ENCODE results near the gene ZCCHC17.
"Not testable (repeated sequence)": the region's sequence is repeated elsewhere in the genome, so short reads cannot be mapped to it uniquely, and the experiment has no call there.

ZCCHC17 gene

DNA sequence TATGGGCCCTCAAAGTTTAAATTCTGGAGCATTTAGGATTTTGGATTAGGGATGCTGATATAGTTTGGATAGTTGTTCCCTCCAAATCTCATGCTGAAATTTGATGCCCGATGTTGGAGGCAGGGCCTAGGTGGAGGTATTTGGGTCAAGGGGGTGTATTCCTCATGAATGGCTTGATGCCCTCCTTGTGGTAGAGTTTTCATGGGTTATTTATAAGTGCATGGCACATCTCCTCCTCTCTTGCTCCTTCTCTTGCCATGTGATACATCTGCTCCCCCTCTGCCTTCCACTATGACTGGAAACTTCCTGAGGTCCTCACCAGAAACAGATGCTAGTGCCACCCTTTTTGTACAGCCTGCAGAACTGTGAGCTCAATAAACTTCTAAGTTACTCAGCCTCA, 39.6 kb upstream of the ZCCHC17 start:
- no peak for ATAC-seq (ENCODE audit: insufficient read depth, low read depth)
- no peak for TF ChIP-seq EZH2 (IDR thresholded peaks at IDR 0.05; ENCODE audit: borderline replicate concordance, low read depth, low read length, severe bottlenecking)
- TF ChIP-seq, protein P1, sequence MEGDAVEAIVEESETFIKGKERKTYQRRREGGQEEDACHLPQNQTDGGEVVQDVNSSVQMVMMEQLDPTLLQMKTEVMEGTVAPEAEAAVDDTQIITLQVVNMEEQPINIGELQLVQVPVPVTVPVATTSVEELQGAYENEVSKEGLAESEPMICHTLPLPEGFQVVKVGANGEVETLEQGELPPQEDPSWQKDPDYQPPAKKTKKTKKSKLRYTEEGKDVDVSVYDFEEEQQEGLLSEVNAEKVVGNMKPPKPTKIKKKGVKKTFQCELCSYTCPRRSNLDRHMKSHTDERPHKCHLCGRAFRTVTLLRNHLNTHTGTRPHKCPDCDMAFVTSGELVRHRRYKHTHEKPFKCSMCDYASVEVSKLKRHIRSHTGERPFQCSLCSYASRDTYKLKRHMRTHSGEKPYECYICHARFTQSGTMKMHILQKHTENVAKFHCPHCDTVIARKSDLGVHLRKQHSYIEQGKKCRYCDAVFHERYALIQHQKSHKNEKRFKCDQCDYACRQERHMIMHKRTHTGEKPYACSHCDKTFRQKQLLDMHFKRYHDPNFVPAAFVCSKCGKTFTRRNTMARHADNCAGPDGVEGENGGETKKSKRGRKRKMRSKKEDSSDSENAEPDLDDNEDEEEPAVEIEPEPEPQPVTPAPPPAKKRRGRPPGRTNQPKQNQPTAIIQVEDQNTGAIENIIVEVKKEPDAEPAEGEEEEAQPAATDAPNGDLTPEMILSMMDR (IDR thresholded peaks at IDR 0.05; ENCODE audit: borderline replicate concordance, extremely low read depth, low read length, poor library complexity, severe bottlenecking), result no peak
- H3K4me1 ChIP-seq (ENCODE audit: insufficient read depth, low read length), result no peaks in the 10 kb centered on the region

DNA sequence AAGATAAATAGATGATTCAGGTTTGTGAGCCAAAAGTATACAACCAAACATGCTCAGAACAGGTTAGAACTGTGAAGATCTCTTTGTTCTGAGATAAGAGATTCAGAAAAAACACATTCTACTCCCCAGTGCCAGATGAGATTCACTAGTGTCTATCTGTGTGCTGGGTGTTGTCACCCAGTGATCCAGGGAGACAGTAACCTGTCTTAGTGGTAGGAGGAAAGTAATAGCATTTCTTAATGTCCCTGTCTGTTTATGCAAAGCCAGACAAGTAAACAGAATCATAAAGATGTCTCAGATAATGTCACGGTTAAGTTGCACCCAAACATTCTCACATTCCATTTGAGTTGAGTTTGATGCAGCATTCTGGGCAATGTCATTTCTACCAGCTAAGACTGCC, 38.3 kb upstream of the ZCCHC17 start:
- no peak overlapping the region for H3K4me2 ChIP-seq (ENCODE audit: insufficient read depth, low read length)
- no peaks in the 10 kb centered on the region for H3K4me1 ChIP-seq (ENCODE audit: insufficient read depth, low read length)
- no peak overlapping the region for H3K4me3 ChIP-seq (ENCODE audit: low read depth in 1 of 2, low read length in 2 of 2)
- H3K9ac ChIP-seq (ENCODE audit: low read depth, low read length), result no peak overlapping the region
- H3K36me3 ChIP-seq (ENCODE audit: insufficient read depth, low read length), result peaks cover 56% of the 10 kb centered on the region
- no peaks in the 10 kb centered on the region for H3K27me3 ChIP-seq (ENCODE audit: insufficient read depth, low read length, poor library complexity)
- H3K79me2 ChIP-seq (ENCODE audit: insufficient read depth, low read length), result no peaks in the 10 kb centered on the region
- ATAC-seq (ENCODE audit: insufficient read depth, low read depth) (no peak), DNase-seq (no peak)
- H3K27ac ChIP-seq (ENCODE audit: low read length), result no peak overlapping the region
- H4K20me1 ChIP-seq (ENCODE audit: insufficient read depth, low read length), result no peaks in the 10 kb centered on the region
- H3K9me3 ChIP-seq (ENCODE audit: insufficient read depth, low read length, severe bottlenecking), result no peaks in the 10 kb centered on the region
- no peak overlapping the region for H2AFZ ChIP-seq (ENCODE audit: low read depth, low read length)
- TF ChIP-seq, protein P1 (IDR thresholded peaks at IDR 0.05; ENCODE audit: borderline replicate concordance, extremely low read depth, low read length, poor library complexity, severe bottlenecking), result no peak
- TF ChIP-seq EZH2 (IDR thresholded peaks at IDR 0.05; ENCODE audit: borderline replicate concordance, low read depth, low read length, severe bottlenecking), result no peak

More for the DNA sequence above, 39.6 kb upstream of the ZCCHC17 start:
- Histone ChIP-seq H3K4me2 (ENCODE audit: insufficient read depth, low read length) (no peak overlapping the region), H3K27me3 (ENCODE audit: insufficient read depth, low read length, poor library complexity) (no peaks in the 10 kb centered on the region), H3K9me3 (ENCODE audit: insufficient read depth, low read length, severe bottlenecking) (no peaks in the 10 kb centered on the region), H4K20me1 (ENCODE audit: insufficient read depth, low read length) (no peaks in the 10 kb centered on the region), H3K27ac (ENCODE audit: low read length) (no peak overlapping the region), H3K4me3 (ENCODE audit: low read depth in 1 of 2, low read length in 2 of 2) (no peak overlapping the region), H2AFZ (ENCODE audit: low read depth, low read length) (no peak overlapping the region), H3K36me3 (ENCODE audit: insufficient read depth, low read length) (peaks cover 48% of the 10 kb centered on the region), H3K79me2 (ENCODE audit: insufficient read depth, low read length) (no peaks in the 10 kb centered on the region), H3K9ac (ENCODE audit: low read depth, low read length) (no peak overlapping the region)
- no peak for DNase-seq

DNA sequence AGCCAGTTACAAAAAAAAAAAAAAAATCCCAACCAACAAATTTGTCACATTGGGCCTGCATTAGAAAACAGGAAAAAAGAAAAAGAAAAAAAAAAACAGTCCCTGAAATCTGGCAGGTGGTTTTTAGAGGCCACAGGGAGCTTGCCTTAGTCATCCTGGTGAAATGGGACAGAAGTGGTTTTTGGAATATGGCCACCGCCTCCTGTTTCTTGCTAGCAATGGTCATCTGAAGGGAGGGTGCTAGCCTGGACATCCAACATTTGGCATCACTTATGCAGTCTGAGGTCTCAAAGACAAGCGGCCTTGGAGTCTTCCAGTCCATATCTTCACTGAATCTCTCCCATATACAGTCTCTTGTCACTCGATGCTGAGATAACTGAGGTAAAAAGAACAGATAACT, 37.1 kb upstream of the ZCCHC17 start:
- Histone ChIP-seq H4K20me1 (ENCODE audit: insufficient read depth, low read length) (no peaks in the 10 kb centered on the region), H3K27me3 (ENCODE audit: insufficient read depth, low read length, poor library complexity) (no peaks in the 10 kb centered on the region), H3K27ac (ENCODE audit: low read length) (no peak overlapping the region), H3K79me2 (ENCODE audit: insufficient read depth, low read length) (no peaks in the 10 kb centered on the region), H3K9ac (ENCODE audit: low read depth, low read length) (no peak overlapping the region), H3K36me3 (ENCODE audit: insufficient read depth, low read length) (peaks cover 67% of the 10 kb centered on the region), H3K4me3 (ENCODE audit: low read depth in 1 of 2, low read length in 2 of 2) (no peak overlapping the region), H2AFZ (ENCODE audit: low read depth, low read length) (no peak overlapping the region), H3K9me3 (ENCODE audit: insufficient read depth, low read length, severe bottlenecking) (no peaks in the 10 kb centered on the region), H3K4me2 (ENCODE audit: insufficient read depth, low read length) (no peak overlapping the region), H3K4me1 (ENCODE audit: insufficient read depth, low read length) (no peaks in the 10 kb centered on the region)
- DNase-seq (no peak), ATAC-seq (ENCODE audit: insufficient read depth, low read depth) (no peak)
- TF ChIP-seq EZH2 (IDR thresholded peaks at IDR 0.05; ENCODE audit: borderline replicate concordance, low read depth, low read length, severe bottlenecking), result no peak
- TF ChIP-seq, protein P1 (IDR thresholded peaks at IDR 0.05; ENCODE audit: borderline replicate concordance, extremely low read depth, low read length, poor library complexity, severe bottlenecking), result no peak

DNA sequence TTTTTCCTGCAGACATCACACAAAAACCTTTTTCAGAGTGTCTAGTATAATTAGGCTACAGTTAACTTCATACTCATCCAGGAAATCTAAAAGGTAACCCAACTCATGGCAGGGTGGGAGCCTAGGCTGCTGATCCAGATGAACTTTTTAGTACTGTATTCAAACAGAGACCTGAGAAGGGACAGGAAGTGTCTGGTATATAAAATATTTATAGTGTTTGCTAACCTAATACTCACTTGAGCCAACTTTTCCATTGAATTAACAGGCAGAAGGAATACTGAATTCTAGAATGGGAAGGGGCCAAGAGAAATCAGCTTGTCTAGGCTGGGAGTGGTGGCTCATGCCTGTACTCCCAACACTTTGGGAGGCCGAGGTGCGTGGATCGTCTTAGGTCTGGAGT, 34.9 kb upstream of the ZCCHC17 start:
- DNase-seq (no peak), ATAC-seq (ENCODE audit: insufficient read depth, low read depth) (no peak)
- no peak overlapping the region for H2AFZ ChIP-seq (ENCODE audit: low read depth, low read length)
- H3K36me3 ChIP-seq (ENCODE audit: insufficient read depth, low read length), result peaks cover 86% of the 10 kb centered on the region
- no peak overlapping the region for H3K27ac ChIP-seq (ENCODE audit: low read length)
- no peaks in the 10 kb centered on the region for H3K9me3 ChIP-seq (ENCODE audit: insufficient read depth, low read length, severe bottlenecking)
- no peak overlapping the region for H3K4me3 ChIP-seq (ENCODE audit: low read depth in 1 of 2, low read length in 2 of 2)
- H3K79me2 ChIP-seq (ENCODE audit: insufficient read depth, low read length), result no peaks in the 10 kb centered on the region
- no peak overlapping the region for H3K4me2 ChIP-seq (ENCODE audit: insufficient read depth, low read length)
- TF ChIP-seq, protein P1 (IDR thresholded peaks at IDR 0.05; ENCODE audit: borderline replicate concordance, extremely low read depth, low read length, poor library complexity, severe bottlenecking), result no peak
- no peak for TF ChIP-seq EZH2 (IDR thresholded peaks at IDR 0.05; ENCODE audit: borderline replicate concordance, low read depth, low read length, severe bottlenecking)
- H4K20me1 ChIP-seq (ENCODE audit: insufficient read depth, low read length), result no peaks in the 10 kb centered on the region
- H3K27me3 ChIP-seq (ENCODE audit: insufficient read depth, low read length, poor library complexity), result no peaks in the 10 kb centered on the region
- no peaks in the 10 kb centered on the region for H3K4me1 ChIP-seq (ENCODE audit: insufficient read depth, low read length)
- H3K9ac ChIP-seq (ENCODE audit: low read depth, low read length), result no peak overlapping the region

DNA sequence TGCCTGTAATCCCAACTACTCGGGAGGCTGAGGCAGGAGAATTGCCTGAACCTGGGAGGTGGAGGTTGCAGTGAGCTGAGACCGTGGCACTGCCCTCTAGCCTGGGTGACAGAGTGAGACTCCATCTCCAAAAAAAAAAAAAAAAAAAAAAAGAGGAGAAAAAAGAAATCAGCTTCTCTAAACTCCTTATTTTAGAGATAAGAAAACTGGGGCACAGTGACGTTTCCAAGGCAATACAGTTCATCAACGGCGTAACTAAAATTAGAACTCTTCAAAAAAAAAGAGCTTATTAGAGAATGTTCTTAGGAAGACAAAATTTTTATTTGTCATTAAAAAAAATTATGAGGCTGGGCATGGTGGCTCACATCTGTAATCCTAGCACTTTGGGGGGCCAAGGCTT, 34.4 kb upstream of the ZCCHC17 start:
- not testable (repeated sequence) for H3K79me2 ChIP-seq (ENCODE audit: insufficient read depth, low read length); DNase-seq; H3K9ac ChIP-seq (ENCODE audit: low read depth, low read length); H3K27ac ChIP-seq (ENCODE audit: low read length); H3K4me3 ChIP-seq (ENCODE audit: low read depth in 1 of 2, low read length in 2 of 2); H3K4me2 ChIP-seq (ENCODE audit: insufficient read depth, low read length); H3K9me3 ChIP-seq (ENCODE audit: insufficient read depth, low read length, severe bottlenecking); H3K4me1 ChIP-seq (ENCODE audit: insufficient read depth, low read length); H2AFZ ChIP-seq (ENCODE audit: low read depth, low read length); H3K27me3 ChIP-seq (ENCODE audit: insufficient read depth, low read length, poor library complexity); ATAC-seq (ENCODE audit: insufficient read depth, low read depth); H4K20me1 ChIP-seq (ENCODE audit: insufficient read depth, low read length)
- H3K36me3 ChIP-seq (ENCODE audit: insufficient read depth, low read length), result peaks cover 86% of the 10 kb centered on the region
